ENCODE results near the gene GNS. TPM values are rescaled to one million over a fixed set of nuclear protein-coding genes. Genes with fewer than 3 reads are reported as not detected.

Gene GNS
- polyA plus RNA-seq, 2 of the 4 experiments (the other 2 are of a cell fraction): 54.3 to 109 TPM

DNA sequence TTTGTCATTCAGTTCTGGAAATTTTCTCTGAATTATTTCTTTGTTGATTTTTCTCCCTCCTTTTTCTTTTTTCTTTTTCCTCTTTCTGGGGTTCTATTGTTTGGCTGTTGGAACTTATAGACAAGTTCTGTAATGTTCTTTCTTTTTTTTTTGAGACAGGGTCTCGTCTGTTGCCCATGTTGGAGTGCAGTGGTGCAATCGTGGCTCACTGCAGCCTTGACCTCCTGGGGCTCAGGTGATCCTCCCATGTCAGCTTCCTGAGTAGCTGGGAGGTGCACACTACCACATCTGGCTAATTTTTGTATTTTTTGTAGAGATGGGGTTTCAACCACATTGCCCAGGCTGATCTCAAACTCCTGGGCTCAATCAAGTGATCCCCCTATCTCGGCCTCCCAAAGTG is 35.1 kb upstream of the GNS start:
- Histone ChIP-seq H3K4me2 (no peak overlapping the region), H3K4me3 (no peak overlapping the region), H3K27ac (no peak overlapping the region), H3K4me1 (peaks cover 24% of the 10 kb centered on the region), H3K9me3 (no peaks in the 10 kb centered on the region)
- DNase-seq (ENCODE audit: low read depth in 1 of 2, low spot score in 1 of 2) (no peak), ATAC-seq (no peak), FAIRE-seq (no peak)
- CTCF ChIA-PET: interaction anchor here (0.6 to 5.2 kb wide), 3 partner anchors 13 to 312 kb away, joined by 3 to 33 read pairs (median 12); no protein-coding TSS in a partner anchor
- POLR2A ChIA-PET: no interaction called here
- no peak for TF ChIP-seq HOXB5 (CRISPR knock-in tag; IDR thresholded peaks at IDR 0.05)
- WGBS (ENCODE audit: missing lambda C conversion rate): 64% methylated on average over 3 of the region's 3 CpGs

DNA sequence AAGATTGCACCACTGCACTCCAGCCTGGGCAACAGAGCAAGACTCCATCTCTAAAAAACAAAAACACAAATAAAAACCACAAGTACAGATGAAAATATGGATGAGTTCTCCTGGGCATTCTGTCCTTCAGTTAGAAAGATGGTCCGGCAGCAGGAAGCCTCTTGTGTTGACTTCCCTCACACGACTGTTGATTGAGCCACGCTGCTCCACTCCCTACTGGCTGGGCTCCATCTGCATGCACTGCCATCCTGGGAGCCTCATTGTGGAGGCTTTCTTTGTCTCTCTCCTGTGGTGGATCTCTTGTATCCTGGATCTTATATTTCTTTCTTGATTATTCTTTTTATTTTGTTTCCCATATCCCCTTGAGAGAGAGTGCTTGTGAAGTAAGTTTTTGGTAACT is 34.4 kb upstream of the GNS start:
- ChIA-PET CTCF (interaction anchor here (1.2 to 4.1 kb wide), 2 partner anchors 8 to 20 kb away, joined by 3 to 22 read pairs; no protein-coding TSS in a partner anchor), POLR2A (no interaction called here)
- Histone ChIP-seq H3K4me1 (peaks cover 24% of the 10 kb centered on the region), H3K9me3 (no peaks in the 10 kb centered on the region), H3K4me2 (no peak overlapping the region), H3K4me3 (no peak overlapping the region), H3K27ac (no peak overlapping the region)
- no peak for TF ChIP-seq MYC (IDR thresholded peaks at IDR 0.05; ENCODE audit: borderline replicate concordance, low read length)
- TF ChIP-seq KDM5A (IDR thresholded peaks at IDR 0.05): no peak
- no peak for TF ChIP-seq CEBPB (IDR thresholded peaks at IDR 0.05)
- TF ChIP-seq TFCP2L1 (CRISPR knock-in tag; IDR thresholded peaks at IDR 0.05): no peak
- no peak for TF ChIP-seq CBX8 (IDR thresholded peaks at IDR 0.05)
- no peak for TF ChIP-seq SREBF2 (IDR thresholded peaks at IDR 0.05)
- TF ChIP-seq CHD2 (IDR thresholded peaks at IDR 0.05; ENCODE audit: low read length, partially characterized antibody): no peak
- TF ChIP-seq, protein P1, sequence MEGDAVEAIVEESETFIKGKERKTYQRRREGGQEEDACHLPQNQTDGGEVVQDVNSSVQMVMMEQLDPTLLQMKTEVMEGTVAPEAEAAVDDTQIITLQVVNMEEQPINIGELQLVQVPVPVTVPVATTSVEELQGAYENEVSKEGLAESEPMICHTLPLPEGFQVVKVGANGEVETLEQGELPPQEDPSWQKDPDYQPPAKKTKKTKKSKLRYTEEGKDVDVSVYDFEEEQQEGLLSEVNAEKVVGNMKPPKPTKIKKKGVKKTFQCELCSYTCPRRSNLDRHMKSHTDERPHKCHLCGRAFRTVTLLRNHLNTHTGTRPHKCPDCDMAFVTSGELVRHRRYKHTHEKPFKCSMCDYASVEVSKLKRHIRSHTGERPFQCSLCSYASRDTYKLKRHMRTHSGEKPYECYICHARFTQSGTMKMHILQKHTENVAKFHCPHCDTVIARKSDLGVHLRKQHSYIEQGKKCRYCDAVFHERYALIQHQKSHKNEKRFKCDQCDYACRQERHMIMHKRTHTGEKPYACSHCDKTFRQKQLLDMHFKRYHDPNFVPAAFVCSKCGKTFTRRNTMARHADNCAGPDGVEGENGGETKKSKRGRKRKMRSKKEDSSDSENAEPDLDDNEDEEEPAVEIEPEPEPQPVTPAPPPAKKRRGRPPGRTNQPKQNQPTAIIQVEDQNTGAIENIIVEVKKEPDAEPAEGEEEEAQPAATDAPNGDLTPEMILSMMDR (IDR thresholded peaks at IDR 0.05): no peak
- TF ChIP-seq, protein P2, sequence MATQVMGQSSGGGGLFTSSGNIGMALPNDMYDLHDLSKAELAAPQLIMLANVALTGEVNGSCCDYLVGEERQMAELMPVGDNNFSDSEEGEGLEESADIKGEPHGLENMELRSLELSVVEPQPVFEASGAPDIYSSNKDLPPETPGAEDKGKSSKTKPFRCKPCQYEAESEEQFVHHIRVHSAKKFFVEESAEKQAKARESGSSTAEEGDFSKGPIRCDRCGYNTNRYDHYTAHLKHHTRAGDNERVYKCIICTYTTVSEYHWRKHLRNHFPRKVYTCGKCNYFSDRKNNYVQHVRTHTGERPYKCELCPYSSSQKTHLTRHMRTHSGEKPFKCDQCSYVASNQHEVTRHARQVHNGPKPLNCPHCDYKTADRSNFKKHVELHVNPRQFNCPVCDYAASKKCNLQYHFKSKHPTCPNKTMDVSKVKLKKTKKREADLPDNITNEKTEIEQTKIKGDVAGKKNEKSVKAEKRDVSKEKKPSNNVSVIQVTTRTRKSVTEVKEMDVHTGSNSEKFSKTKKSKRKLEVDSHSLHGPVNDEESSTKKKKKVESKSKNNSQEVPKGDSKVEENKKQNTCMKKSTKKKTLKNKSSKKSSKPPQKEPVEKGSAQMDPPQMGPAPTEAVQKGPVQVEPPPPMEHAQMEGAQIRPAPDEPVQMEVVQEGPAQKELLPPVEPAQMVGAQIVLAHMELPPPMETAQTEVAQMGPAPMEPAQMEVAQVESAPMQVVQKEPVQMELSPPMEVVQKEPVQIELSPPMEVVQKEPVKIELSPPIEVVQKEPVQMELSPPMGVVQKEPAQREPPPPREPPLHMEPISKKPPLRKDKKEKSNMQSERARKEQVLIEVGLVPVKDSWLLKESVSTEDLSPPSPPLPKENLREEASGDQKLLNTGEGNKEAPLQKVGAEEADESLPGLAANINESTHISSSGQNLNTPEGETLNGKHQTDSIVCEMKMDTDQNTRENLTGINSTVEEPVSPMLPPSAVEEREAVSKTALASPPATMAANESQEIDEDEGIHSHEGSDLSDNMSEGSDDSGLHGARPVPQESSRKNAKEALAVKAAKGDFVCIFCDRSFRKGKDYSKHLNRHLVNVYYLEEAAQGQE (IDR thresholded peaks at IDR 0.05): no peak
- ATAC-seq (no peak), DNase-seq (ENCODE audit: low read depth in 1 of 2, low spot score in 1 of 2) (no peak), FAIRE-seq (no peak)
- WGBS (ENCODE audit: missing lambda C conversion rate): 91% methylated on average over 3 of the region's 3 CpGs

DNA sequence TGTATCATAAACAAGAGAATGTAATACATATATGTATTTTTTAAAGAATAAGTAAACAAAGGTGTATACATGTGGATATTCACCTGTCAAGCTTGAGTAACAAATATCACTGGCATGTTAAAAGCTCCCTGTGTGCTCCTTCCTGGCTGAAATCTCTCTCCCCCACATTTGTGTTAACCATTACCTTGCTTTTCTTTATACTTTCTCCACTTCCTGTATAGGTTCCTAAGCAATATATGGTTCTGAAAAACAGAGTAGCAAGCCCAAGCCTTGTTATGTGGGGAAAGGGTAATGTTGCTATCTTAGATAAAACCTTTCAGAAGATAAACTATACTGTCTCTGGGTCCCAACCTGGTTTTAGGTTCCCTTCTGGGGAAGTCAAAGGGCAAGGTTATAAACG is 32.9 kb upstream of the GNS start:
- H3K9me3 ChIP-seq: no peaks in the 10 kb centered on the region
- no peak for ATAC-seq
- H3K27ac ChIP-seq: no peak overlapping the region
- FAIRE-seq: no peak
- TF ChIP-seq PHF8 (IDR thresholded peaks at IDR 0.05; ENCODE audit: borderline replicate concordance, low read depth) (no peak), BHLHE40 (IDR thresholded peaks at IDR 0.05; ENCODE audit: low read depth, low read length) (no peak)
- TF ChIP-seq, protein P3, sequence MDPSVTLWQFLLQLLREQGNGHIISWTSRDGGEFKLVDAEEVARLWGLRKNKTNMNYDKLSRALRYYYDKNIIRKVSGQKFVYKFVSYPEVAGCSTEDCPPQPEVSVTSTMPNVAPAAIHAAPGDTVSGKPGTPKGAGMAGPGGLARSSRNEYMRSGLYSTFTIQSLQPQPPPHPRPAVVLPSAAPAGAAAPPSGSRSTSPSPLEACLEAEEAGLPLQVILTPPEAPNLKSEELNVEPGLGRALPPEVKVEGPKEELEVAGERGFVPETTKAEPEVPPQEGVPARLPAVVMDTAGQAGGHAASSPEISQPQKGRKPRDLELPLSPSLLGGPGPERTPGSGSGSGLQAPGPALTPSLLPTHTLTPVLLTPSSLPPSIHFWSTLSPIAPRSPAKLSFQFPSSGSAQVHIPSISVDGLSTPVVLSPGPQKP (IDR thresholded peaks at IDR 0.05; ENCODE audit: low read depth, low read length): no peak
- TF ChIP-seq, protein P2 (IDR thresholded peaks at IDR 0.05): no peak
- TF ChIP-seq, protein P4, sequence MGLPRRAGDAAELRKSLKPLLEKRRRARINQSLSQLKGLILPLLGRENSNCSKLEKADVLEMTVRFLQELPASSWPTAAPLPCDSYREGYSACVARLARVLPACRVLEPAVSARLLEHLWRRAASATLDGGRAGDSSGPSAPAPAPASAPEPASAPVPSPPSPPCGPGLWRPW (IDR thresholded peaks at IDR 0.05): no peak
- TF ChIP-seq, protein P5, sequence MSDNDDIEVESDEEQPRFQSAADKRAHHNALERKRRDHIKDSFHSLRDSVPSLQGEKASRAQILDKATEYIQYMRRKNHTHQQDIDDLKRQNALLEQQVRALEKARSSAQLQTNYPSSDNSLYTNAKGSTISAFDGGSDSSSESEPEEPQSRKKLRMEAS (IDR thresholded peaks at IDR 0.05): no peak
- H3K4me2 ChIP-seq: no peak overlapping the region
- POLR2A ChIA-PET: no interaction called here
- no peak for DNase-seq (ENCODE audit: low read depth in 1 of 2, low spot score in 1 of 2)
- H3K4me3 ChIP-seq: no peak overlapping the region
- 16% methylated on average over 1 of the region's 1 CpG for WGBS (ENCODE audit: missing lambda C conversion rate)
- CTCF ChIA-PET: interaction anchor here (1.2 to 4.1 kb wide), 2 partner anchors 10 kb away, joined by 6 to 22 read pairs; no protein-coding TSS in a partner anchor
- peaks cover 17% of the 10 kb centered on the region for H3K4me1 ChIP-seq

Measured in A549 (cell line).